GM19438 (cell line): ENCODE data around the gene OR4C45.
"Not testable (repeated sequence)": the region's sequence is repeated elsewhere in the genome, so short reads cannot be mapped to it uniquely, and the experiment has no call there.

ENCODE experiments used
- ATAC-seq: cut with Tn5 transposase; IDR thresholded peaks from one replicate; pipeline ENCODE4 v1.9.1; 2021; ENCODE audit warnings: low read depth; ENCODE audit not compliant: unreplicated experiment

Gene OR4C45

DNA sequence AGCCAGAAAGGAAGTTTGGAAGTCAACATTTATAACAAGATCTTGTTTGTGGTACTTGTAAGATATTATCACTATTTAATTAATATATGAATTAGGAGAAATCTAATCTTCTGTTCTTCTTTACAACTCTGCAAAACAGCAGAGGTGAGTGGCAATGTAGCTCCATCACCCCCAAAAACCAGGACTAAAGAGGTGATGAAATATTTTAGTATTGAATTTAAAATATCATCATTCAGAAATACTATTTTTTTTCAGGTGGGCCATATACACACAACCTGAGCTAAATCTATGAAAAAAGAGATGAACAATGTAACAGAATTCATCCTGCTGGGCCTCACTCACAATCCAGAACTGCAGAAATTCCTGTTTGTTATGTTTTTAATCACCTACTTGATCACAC lies at the start of gene OR4C45:
Gene OR4C45, plus strand, starts transcription at position 301 of the 400 bp plus-strand sequence.
- ATAC-seq = no peak

DNA sequence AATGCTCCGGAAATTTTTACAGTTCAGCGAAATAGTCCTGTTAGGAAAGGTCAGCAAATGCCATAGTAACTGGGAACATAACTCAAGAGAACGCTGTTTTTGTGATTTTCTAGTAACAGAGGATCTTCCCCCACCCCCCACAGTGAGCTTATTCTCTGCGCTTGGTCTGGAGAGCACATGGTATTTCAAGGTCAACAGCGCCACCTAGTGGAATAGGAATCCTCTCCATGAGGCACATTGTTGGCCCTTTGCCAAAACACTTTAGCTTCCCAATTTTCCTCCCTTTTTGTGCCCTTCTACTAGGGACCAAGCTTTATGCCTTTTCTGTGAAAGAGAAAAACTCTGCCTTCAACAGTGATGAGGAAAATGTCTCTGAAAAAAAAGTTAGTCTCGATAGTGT lies 37.1 kb upstream of the OR4C45 start:
- no peak for ATAC-seq

- no peak for ATAC-seq
Observed at GRCh38 chr11:50030193-50030592, 2.5 kb upstream of the OR4C45 start.

DNA sequence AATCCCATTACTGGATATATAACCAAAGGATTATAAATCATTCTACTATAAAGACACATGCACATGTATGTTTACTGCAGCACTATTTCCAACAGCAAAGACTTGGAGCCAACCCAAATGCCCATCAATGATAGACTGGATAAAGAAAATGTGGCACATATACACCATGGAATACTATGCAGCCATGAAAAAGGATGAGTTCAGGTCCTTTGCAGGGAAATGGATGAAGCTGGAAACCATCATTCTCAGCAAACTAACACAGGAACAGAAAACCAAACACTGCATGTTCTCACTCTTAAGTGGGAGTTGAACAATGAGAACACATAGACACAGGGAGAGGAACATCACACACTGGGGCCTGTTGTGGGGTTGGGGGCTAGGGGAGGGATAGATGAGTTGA lies 3.6 kb downstream of the OR4C45 start:
- ATAC-seq = not testable (repeated sequence)

GRCh38 chr11:50037251-50037650 lies 4.6 kb downstream of the OR4C45 start:
- ATAC-seq = no peak

GRCh38 chr11:50044647-50045046 lies 12.0 kb downstream of the OR4C45 start:
- no peak for ATAC-seq

GRCh38 chr11:50063056-50063455 lies 30.4 kb downstream of the OR4C45 start:
- ATAC-seq = not testable (repeated sequence)

DNA sequence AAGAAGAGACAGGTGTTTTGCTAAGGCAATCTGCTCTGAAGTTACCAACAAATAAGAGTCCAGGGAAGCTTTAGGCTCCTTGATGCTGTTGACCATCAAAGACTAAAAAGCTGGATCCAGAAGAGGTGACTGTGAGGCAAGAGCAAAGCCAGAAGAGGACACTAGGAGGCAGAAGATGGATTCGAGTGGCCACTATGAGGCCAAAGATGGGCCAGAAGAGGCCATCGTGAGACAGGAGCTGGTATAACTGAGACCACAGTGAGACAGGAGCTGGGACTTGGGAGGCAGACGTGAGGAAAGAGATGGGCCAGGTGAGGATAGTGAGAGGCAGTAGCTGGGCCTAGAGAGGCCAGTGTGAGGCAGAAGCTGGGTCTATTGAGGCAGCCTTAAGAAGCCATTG lies 37.7 kb downstream of the OR4C45 start:
- ATAC-seq = no peak

DNA sequence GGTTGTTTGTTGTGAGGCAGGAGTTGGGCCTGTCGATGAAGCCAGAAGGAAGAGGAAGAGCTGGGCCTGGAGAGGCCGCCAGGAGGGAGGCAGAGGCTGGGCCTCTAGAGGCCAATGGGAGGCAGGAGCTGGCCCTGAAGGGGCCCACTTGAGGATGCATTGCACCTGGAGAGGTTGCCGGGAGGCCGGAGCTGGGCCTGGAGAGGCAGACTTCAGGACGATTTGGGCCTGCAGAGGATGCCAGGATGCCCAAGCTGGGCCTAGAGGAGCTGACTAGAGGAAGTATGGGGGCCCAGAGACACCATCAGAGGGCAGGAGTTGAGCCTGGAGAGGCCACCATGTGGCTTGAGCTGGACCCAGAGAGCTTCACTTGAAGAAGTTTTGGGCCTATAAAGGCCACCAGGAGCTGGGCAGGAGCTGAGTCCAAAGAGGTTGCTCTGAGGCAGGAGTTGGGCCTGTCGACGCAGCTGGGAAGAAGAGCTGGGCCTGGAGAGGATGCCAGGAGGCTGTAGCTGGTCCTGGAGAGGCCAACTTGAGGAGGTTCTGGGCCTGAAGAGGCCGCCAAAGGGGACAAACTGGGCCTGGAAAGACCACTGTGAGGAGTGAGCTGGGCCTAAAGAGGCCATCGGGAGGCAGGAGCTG lies 39.0 kb downstream of the OR4C45 start:
- ATAC-seq = no peak

- no peak for ATAC-seq
Observed at GRCh38 chr11:50072226-50073112, 39.8 kb downstream of the OR4C45 start.

- ATAC-seq = no peak
Observed at GRCh38 chr11:50073113-50074105, 40.7 kb downstream of the OR4C45 start.

DNA sequence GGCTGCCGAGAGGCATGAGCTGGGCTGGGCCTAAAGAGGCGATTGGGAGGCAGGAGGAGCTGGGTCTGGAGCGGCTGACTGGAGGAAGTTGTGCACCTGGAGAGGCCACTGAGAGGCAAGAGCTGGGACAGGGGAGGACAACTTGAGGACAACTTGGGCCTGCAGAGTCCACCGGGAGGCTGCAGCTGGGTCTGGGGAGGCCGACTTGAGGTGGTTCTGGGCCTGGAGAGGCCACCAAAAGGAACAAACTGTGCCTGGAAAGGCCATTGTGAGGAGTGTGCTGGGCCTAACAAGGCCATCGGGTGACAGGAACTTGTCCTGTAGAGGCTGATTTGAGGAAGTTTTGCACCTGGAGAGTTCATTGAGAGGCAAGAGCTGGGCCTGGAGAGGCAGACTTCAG lies 41.5 kb downstream of the OR4C45 start:
- no peak for ATAC-seq

DNA sequence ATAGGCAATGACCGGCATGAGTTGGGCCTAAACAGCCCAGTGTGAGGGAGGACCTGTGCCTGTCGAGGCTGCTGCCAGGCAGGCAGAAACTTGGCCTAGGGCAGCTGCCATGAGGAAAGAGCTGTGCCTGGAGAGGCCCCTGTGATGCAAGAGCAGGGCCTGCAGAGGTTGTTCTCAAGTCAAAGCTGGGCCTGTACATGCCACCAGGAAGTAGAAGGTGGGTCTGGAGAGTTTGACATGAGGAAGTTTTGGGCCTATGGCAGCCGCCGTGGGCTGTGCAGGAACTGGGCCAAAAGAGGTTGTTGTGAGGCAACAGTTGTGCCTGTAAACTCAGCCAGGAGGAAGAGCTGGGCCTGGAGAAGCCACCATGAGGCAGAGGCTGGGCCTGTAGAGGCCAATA lies 43.2 kb downstream of the OR4C45 start:
- no peak for ATAC-seq

- no peak for ATAC-seq
Observed at GRCh38 chr11:50077526-50077925, 44.9 kb downstream of the OR4C45 start.

DNA sequence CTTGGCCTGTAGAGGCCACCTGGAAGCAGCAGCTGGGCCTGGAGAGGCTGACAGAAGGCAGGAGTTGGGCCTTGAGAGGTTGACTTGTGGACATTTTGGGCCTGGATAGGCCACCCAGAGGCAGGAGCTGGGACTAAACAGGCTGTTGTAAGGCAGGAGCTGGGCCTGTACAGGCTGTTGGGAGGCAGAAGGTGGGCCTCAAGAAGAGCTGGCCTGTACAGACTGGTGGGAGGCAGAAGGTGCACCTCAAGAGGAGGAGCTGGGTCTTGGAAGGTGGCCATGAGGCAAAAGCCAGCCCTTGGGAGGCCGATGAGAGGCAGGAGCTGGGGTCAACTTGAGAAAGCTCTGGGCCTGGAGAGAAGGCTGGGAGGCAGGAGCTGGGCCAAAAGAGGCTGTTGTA lies 45.3 kb downstream of the OR4C45 start:
- no peak for ATAC-seq

- ATAC-seq = not testable (repeated sequence)
Observed at GRCh38 chr11:50078946-50079345, 46.3 kb downstream of the OR4C45 start.

DNA sequence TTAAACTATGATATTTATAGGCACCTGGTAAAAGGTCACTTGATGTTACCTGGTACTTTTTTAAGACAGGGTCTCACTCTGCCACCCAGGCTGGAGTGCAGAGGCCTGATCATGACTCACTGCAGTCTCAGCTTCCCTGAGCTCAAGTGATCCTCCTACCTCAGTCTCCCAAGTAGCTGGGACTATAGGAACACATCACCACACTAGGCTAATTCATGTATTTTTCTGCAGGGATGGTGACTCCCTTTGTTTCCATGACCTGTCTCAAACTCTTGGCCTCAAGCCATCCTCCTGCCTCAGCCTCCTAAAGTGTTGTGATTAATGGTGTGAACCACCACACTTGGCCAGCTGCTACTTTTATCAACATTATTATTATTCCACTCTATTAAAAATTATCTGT lies 47.6 kb downstream of the OR4C45 start:
- no peak for ATAC-seq
